NCI-H1694 (cell line): ENCODE results near the gene GNG12.
"Not testable (repeated sequence)": the region's sequence is repeated elsewhere in the genome, so short reads cannot be mapped to it uniquely, and the experiment has no call there.

Source experiments
- DNase-seq: peaks from one replicate; lab custom pipeline; 2025; lab: John Stamatoyannopoulos, UW

GNG12 gene

GRCh38 chr1:67733681-67734322, 99.5 kb downstream of the GNG12 start:
- no peak for DNase-seq

GRCh38 chr1:67732750-67733151, 100.5 kb downstream of the GNG12 start:
- DNase-seq: no peak

- DNase-seq: no peak
Measured at GRCh38 chr1:67731322-67731721, 101.9 kb downstream of the GNG12 start.

- not testable (repeated sequence) for DNase-seq
Measured at GRCh38 chr1:67730312-67730711, 103.0 kb downstream of the GNG12 start.

DNA sequence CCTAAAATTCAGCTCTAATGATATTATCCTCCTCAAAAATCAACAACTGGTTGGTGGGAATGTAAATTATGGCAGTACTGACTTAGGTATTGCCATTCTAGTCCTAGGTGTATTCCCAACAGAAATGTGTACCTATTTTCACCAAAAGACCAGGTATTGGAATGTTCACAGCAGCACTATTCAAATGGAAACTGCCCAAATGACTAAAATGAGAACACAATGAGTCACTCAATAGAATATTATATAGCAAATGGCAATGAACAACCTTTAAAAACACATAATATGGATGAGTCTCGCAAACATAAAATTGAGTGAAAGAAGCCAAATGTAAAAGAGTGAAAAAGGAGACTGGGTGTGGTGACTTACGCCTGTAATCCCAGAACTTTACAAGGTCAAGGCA, 103.4 kb downstream of the GNG12 start:
- DNase-seq: no peak

- no peak for DNase-seq
Measured at GRCh38 chr1:67726224-67726623, 107.0 kb downstream of the GNG12 start.

GRCh38 chr1:67724928-67725560, 108.2 kb downstream of the GNG12 start:
- DNase-seq: no peak

DNA sequence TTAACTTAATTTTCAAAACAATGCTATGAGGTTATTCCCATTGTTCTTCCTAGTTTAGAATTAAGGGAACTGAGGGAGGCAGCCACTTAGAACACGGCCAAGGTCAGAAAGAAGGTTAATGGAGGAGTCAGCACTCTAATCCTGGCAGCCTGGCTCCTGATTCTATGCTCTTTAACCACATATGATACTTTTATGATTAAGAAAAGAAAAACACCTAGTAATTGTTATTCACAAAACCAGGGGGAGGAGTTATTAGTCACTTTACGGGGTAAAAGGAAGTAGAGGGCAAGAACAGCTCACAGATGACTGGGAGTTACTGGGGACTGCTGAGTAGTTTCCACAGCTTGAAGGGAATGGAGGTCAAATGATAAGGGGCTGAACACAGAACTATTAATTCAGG, 109.6 kb downstream of the GNG12 start:
- no peak for DNase-seq

GRCh38 chr1:67723126-67723525, 110.1 kb downstream of the GNG12 start:
- DNase-seq: no peak

GRCh38 chr1:67722292-67722944, 110.8 kb downstream of the GNG12 start:
- no peak for DNase-seq

DNA sequence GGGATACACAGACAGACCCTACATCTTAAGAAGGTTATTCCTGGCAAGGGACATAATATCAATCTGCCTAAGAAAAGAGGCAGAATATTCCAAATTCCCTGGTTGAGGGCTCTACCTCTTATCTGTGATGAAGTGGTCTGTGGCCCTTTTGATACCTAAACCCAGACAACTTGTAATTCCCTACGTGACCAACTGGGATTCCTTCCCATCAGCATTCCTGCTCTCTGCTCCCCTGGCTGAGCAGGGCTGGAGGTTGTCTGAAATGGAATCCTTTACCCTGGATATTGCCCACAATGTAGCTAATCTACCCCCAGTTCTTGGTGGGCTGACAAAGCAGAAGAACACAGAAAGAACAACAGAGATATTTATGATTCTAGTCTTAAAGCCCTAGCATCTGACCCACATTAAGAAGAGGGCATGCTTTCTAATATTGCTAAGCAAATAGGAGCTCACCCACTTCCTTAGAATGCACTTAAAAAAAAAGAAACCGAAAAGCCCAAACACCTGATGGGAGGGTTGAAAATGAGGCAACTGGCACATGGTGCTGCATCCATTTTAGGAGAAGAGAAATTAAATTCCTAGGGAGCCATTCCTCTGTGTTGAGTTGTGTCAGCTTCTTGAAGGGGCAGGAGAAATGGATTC, 111.5 kb downstream of the GNG12 start:
- DNase-seq: no peak

- no peak for DNase-seq
Measured at GRCh38 chr1:67721112-67721511, 112.2 kb downstream of the GNG12 start.

- no peak for DNase-seq
Measured at GRCh38 chr1:67719329-67720196, 113.7 kb downstream of the GNG12 start.

DNA sequence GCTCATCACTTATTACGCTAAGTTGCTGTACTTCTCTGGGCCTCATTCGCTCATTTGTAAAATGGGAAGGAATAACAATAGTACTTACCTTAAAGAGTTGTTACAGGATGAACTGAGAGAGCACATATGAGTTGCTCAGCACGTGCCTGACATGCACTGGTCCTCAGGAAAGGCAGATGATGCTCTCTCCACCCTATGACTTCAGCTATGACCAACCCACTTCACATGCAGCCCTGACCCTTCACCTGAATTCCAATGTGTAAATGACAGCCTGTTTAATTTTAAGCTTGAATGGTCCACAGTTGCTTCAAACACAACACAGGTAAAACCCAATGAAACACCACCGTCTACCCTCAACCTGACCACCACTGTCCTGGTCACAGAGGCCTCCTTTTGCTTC, 115.4 kb downstream of the GNG12 start:
- no peak for DNase-seq

- no peak for DNase-seq
Measured at GRCh38 chr1:67716800-67717199, 116.5 kb downstream of the GNG12 start.

DNA sequence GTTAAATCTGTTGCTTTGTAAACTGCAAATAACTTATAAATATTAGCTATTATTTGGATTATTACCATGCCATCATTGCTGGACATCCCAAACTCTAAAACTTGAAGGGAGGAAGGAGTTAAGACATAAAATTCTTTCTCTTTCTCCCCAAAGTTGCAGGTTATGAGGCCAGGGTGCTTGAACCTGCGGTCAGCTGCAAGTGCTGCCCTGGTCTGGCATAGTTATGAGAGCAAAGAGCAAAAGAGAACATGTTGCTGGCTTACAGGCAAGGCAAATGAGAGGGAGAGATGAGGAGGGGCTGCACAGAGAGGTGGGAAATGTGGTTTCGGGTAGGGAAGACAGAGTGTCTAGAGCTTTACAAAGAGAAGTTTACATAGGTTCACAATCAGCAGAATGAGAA, 117.4 kb downstream of the GNG12 start:
- no peak for DNase-seq

GRCh38 chr1:67713057-67713846, 120.0 kb downstream of the GNG12 start:
- no peak for DNase-seq

GRCh38 chr1:67711855-67712212, 121.4 kb downstream of the GNG12 start:
- no peak for DNase-seq

GRCh38 chr1:67711158-67711854, 122.0 kb downstream of the GNG12 start:
- no peak for DNase-seq

GRCh38 chr1:67710417-67710816, 122.8 kb downstream of the GNG12 start:
- no peak for DNase-seq

DNA sequence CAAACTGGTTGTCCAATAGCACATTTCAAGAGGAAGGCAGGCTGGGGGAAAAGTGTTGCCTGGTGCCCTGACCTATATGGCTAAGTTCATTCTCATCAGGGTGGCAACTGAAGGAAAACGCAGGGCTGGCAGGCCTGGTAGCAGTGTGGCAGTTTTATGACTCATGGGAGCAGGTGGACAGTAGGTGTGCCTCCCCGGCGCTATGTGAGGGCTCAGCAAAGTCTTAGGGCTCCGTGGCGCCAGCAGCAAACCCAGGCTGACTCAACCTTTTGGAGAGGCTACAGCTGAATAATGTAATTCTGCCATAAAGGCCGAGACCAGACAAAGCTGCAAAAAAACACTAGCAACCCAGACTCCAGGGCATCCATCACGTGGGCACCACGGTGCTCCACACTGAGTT, 124.7 kb downstream of the GNG12 start:
- DNase-seq: no peak
